ENCODE results near the gene FOXP1. TPM values are rescaled to one million over a fixed set of nuclear protein-coding genes. Genes with fewer than 3 reads are reported as not detected.

FOXP1 gene
- total and polyA plus RNA-seq, 12 donors: 7.6 to 42.7 (median 24.3) TPM

- Histone ChIP-seq H3K4me1 (replicated peaks in 1 of 2) (no peaks in the 10 kb centered on the region), H3K36me3 (replicated peaks in 1 of 2) (no peaks in the 10 kb centered on the region), H3K27me3 (no peaks in the 10 kb centered on the region), H3K27ac (no peak overlapping the region), H3K9me3 (replicated peaks in 1 of 3) (no peaks in the 10 kb centered on the region), H3K4me3 (no peak overlapping the region)
- intact Hi-C loops (cut with DNase I): no loop called here
- TF ChIP-seq POLR2A (IDR thresholded peaks at IDR 0.05) (no peak), CTCF (IDR thresholded peaks at IDR 0.05) (no peak)
- WGBS, 4 donors: 94 to 97% (median 95%) methylated on average over 7 of the region's 7 CpGs
- no peak for DNase-seq
Observed at GRCh38 chr3:71219744-71220638, 363.5 kb downstream of the FOXP1 start.

GRCh38 chr3:71218508-71218907, 365.0 kb downstream of the FOXP1 start:
- Histone ChIP-seq H3K36me3 (replicated peaks in 1 of 2) (no peaks in the 10 kb centered on the region), H3K4me3 (no peak overlapping the region), H3K4me1 (replicated peaks in 1 of 2) (no peaks in the 10 kb centered on the region), H3K27me3 (no peaks in the 10 kb centered on the region), H3K9me3 (replicated peaks in 1 of 3) (no peaks in the 10 kb centered on the region), H3K27ac (no peak overlapping the region)
- intact Hi-C loops (cut with DNase I): no loop called here
- WGBS, 4 donors: 91 to 96% (median 95%) methylated on average over 5 of the region's 5 CpGs
- no peak for TF ChIP-seq POLR2A (IDR thresholded peaks at IDR 0.05)
- no peak for TF ChIP-seq CTCF (IDR thresholded peaks at IDR 0.05)
- no peak for DNase-seq

GRCh38 chr3:71217640-71218222, 365.8 kb downstream of the FOXP1 start:
- no peak overlapping the region for H3K27ac ChIP-seq
- 84 to 92% (median 89%) methylated on average over 8 of the region's 8 CpGs for WGBS, 4 donors
- H3K27me3 ChIP-seq: no peaks in the 10 kb centered on the region
- no peaks in the 10 kb centered on the region for H3K36me3 ChIP-seq (replicated peaks in 1 of 2)
- TF ChIP-seq CTCF (IDR thresholded peaks at IDR 0.05): no peak
- TF ChIP-seq POLR2A (IDR thresholded peaks at IDR 0.05): no peak
- H3K4me1 ChIP-seq (replicated peaks in 1 of 2): no peaks in the 10 kb centered on the region
- no peak for DNase-seq
- H3K4me3 ChIP-seq: no peak overlapping the region
- no peaks in the 10 kb centered on the region for H3K9me3 ChIP-seq (replicated peaks in 1 of 3)
- intact Hi-C loops (cut with DNase I): no loop called here

- no peak overlapping the region for H3K27ac ChIP-seq
- TF ChIP-seq CTCF (IDR thresholded peaks at IDR 0.05): no peak
- TF ChIP-seq POLR2A (IDR thresholded peaks at IDR 0.05): no peak
- intact Hi-C loops (cut with DNase I): no loop called here
- H3K4me3 ChIP-seq: no peak overlapping the region
- no peak for DNase-seq
- H3K27me3 ChIP-seq: no peaks in the 10 kb centered on the region
- H3K4me1 ChIP-seq (replicated peaks in 1 of 2): peaks cover 4 to 11% of the 10 kb centered on the region in 2 donors
- no peaks in the 10 kb centered on the region for H3K36me3 ChIP-seq (replicated peaks in 1 of 2)
- no peaks in the 10 kb centered on the region for H3K9me3 ChIP-seq (replicated peaks in 1 of 3)
- 84 to 96% (median 91%) methylated on average over 1 of the region's 1 CpG for WGBS, 4 donors
Observed at GRCh38 chr3:71215351-71215750, 368.2 kb downstream of the FOXP1 start.

All from adrenal gland (tissue), 12 donors.